ENCODE data around the gene CHDH.

DNA sequence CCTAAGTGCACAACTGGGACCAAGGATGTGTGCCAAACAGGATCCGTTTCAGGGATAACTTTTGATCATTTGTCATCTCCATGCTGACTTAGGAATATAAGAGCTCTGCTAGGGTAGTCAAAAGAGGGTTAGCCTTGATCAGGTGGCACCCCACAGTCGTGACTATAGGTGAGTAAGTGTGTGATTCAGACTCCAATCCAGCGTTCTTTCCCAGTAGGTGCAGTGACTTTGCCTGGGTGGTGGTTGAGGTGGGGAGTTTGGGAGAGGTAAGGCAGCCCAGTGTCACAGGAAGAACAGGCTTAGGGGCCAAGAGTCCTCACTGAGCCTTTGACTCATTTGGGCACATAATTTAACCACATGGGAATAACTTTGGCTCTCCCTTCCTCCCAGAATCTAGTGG, 51.0 kb downstream of the CHDH start:
- TF ChIP-seq, protein P1, sequence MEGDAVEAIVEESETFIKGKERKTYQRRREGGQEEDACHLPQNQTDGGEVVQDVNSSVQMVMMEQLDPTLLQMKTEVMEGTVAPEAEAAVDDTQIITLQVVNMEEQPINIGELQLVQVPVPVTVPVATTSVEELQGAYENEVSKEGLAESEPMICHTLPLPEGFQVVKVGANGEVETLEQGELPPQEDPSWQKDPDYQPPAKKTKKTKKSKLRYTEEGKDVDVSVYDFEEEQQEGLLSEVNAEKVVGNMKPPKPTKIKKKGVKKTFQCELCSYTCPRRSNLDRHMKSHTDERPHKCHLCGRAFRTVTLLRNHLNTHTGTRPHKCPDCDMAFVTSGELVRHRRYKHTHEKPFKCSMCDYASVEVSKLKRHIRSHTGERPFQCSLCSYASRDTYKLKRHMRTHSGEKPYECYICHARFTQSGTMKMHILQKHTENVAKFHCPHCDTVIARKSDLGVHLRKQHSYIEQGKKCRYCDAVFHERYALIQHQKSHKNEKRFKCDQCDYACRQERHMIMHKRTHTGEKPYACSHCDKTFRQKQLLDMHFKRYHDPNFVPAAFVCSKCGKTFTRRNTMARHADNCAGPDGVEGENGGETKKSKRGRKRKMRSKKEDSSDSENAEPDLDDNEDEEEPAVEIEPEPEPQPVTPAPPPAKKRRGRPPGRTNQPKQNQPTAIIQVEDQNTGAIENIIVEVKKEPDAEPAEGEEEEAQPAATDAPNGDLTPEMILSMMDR (IDR thresholded peaks at IDR 0.05), result no peak
- TF ChIP-seq POLR2AphosphoS5 (IDR thresholded peaks at IDR 0.05; ENCODE audit: insufficient read depth in 1 of 2, low read depth in 1 of 2), result no peak
